Ovary (tissue), 3 donors: ENCODE measurements around the gene GNG4.

Experiments used
- CTCF ChIP-seq, 3 donors: fragments of 450-650 bp in 2 of 3; fragments of 200-600 bp in 1 of 3; IDR thresholded peaks; one replicate each; pipeline versions ENCODE4 v1.5.1 to v1.8.0; 2016 to 2022; ENCODE audit warnings: antibody characterized with exemption in 3 of 3, mild to moderate bottlenecking in 1 of 3
- EP300 ChIP-seq: sonication (generic); formaldehyde crosslinking; IDR thresholded peaks from one replicate; pipeline ENCODE4 v1.6.1; 2017; ENCODE audit warnings: antibody characterized with exemption
- donor health status: DM: no; HTN: no; CAD: no.

- TF ChIP-seq EP300 (no peak), CTCF (IDR thresholded peaks at IDR 0.05) (no peak)
Measured at GRCh38 chr1:235657269-235657668, 7.7 kb upstream of the GNG4 start.
